ENCODE data around the gene CSAG2. TPM values are rescaled to one million over a fixed set of nuclear protein-coding genes. Genes with fewer than 3 reads are reported as not detected.
"Not testable (repeated sequence)": the region's sequence is repeated elsewhere in the genome, so short reads cannot be mapped to it uniquely, and the experiment has no call there.

CSAG2 gene, protein sequence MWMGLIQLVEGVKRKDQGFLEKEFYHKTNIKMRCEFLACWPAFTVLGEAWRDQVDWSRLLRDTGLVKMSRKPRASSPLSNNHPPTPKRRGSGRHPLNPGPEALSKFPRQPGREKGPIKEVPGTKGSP
- total RNA-seq: not detected
- long read RNA-seq: 0 reads

DNA sequence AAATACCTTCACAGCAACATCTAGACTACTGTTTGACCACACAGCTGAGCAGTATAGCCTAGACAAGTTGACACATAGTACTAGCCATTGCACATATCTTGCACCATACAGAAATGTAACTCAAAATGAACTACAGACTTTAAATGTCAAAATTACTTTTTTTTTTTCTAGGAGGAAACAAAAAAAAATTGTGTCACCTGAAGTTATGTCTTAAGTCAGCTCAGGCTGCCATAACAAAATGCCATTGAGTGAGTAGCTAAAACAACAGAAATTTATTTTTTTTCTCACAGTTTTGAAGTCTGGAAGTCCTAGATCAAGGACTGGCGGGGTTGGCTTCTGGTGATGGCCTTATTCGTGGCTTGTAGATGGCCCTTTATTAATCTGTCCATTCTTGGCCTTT lies at the start of gene CSAG2:
Gene CSAG2, minus strand, starts transcription at position 101 of the 400 bp plus-strand sequence. CDS start 161 bp downstream, outside the sequence.
- ATAC-seq; DNase-seq; H3K4me1 ChIP-seq; H3K36me3 ChIP-seq; H3K27ac ChIP-seq; H3K9me3 ChIP-seq; H3K4me3 ChIP-seq; H3K27me3 ChIP-seq (ENCODE audit: low read depth); intact Hi-C loops (cut with DNase I): not testable (repeated sequence)

DNA sequence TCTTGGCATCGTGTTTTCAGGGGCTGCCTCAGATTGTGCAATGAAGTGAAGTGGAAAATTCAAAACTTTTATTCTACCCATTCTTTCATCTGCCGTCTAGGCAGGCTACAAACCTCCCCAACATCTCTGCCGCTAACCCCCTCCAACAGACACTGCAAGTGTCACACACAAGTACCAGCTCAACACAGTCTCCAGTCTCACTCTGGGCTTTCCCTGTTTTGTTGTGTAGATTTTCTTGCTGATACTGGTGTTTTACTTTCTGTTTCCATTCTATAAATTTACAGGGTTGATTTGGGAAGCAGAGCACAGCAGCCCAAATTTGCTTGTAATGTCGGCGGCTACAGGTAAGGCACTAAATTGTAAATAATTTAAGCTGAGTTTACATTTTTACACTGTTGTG lies 45.8 kb upstream of the CSAG2 start:
- H3K4me3 ChIP-seq; H3K4me1 ChIP-seq; ATAC-seq; intact Hi-C loops (cut with DNase I); H3K27me3 ChIP-seq (ENCODE audit: low read depth); H3K27ac ChIP-seq; H3K36me3 ChIP-seq; H3K9me3 ChIP-seq; DNase-seq: not testable (repeated sequence)

DNA sequence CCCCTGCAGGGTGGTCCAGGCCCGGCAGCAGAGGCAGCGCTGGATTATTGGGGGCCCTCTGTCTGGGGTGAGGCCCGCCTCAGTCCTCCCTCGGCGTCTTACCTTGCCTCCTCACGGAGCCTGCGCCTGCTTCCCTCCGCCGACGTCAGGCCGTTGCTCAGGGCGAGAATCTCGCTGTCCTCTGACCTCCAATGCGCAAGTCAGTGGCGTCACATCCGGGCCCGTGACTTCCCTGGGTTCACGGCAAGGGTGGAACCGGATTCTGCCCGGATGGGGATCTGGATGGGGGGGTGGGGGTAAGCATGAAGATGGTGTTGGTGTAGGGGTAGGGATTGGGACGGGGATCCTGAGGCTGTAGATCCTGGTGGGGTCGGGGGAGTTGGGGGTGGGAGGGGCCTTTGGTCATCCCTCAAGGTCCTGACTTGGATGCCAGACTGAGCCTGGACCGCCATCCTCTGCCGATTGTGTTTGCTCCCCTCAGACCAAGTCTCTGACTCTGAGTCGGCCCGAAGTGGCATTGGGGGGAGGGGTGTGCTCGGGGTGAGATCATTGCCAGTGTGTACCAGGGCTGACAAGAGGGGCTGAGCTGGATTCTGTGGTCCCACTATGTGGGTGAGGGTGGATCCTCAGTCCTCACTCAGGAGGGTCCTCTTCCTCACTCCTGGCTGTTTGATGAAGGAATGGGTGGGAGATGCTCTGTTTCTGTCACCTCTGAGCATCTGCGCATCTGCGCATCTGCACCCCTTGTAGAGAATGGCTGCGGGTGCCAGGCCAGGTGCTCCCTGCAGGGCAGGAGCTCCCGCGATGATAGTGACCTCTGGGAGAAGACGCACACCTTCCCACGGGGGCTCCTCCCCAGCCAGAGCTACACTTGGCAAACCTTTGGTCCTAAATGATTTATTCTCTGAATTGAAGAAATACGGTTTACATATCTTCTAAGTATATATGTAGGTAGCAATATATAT lies 44.9 kb upstream of the CSAG2 start, which contains the start of gene MAGEA2:
Gene MAGEA2, minus strand, starts transcription at position 157 of the 965 bp plus-strand sequence. CDS start 2,479 bp downstream, outside the sequence.
- H3K27ac ChIP-seq; ATAC-seq; H3K9me3 ChIP-seq; H3K36me3 ChIP-seq; DNase-seq; H3K27me3 ChIP-seq (ENCODE audit: low read depth); H3K4me3 ChIP-seq; H3K4me1 ChIP-seq; intact Hi-C loops (cut with DNase I): not testable (repeated sequence)

DNA sequence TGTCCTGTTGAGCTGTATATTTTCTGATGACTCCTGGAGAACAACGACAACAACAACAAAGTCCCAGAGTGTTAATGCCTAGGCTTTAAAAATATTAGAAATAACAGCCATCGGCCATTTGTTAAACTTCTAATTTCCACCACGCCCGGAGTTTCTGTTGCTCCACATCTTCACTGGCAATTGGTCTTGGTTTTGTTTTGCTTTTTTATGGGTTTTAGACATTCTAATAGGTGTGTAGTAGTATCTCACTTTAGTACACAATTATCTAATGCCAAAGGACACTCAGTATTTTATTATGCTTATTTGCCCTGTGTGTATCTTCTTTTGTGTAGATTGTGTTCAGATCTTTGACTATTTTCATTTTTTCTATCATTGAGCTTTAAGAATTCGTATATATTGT lies 29.5 kb upstream of the CSAG2 start:
- no peaks in the 10 kb centered on the region for H3K27me3 ChIP-seq (ENCODE audit: low read depth)
- no peak for DNase-seq
- no peaks in the 10 kb centered on the region for H3K36me3 ChIP-seq
- TF ChIP-seq, protein P1, sequence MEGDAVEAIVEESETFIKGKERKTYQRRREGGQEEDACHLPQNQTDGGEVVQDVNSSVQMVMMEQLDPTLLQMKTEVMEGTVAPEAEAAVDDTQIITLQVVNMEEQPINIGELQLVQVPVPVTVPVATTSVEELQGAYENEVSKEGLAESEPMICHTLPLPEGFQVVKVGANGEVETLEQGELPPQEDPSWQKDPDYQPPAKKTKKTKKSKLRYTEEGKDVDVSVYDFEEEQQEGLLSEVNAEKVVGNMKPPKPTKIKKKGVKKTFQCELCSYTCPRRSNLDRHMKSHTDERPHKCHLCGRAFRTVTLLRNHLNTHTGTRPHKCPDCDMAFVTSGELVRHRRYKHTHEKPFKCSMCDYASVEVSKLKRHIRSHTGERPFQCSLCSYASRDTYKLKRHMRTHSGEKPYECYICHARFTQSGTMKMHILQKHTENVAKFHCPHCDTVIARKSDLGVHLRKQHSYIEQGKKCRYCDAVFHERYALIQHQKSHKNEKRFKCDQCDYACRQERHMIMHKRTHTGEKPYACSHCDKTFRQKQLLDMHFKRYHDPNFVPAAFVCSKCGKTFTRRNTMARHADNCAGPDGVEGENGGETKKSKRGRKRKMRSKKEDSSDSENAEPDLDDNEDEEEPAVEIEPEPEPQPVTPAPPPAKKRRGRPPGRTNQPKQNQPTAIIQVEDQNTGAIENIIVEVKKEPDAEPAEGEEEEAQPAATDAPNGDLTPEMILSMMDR (IDR thresholded peaks at IDR 0.05): no peak
- H3K4me3 ChIP-seq: no peak overlapping the region
- no peaks in the 10 kb centered on the region for H3K9me3 ChIP-seq
- no peak overlapping the region for H3K27ac ChIP-seq
- intact Hi-C loops (cut with DNase I): no loop called here
- ATAC-seq: no peak
- H3K4me1 ChIP-seq: no peaks in the 10 kb centered on the region

DNA sequence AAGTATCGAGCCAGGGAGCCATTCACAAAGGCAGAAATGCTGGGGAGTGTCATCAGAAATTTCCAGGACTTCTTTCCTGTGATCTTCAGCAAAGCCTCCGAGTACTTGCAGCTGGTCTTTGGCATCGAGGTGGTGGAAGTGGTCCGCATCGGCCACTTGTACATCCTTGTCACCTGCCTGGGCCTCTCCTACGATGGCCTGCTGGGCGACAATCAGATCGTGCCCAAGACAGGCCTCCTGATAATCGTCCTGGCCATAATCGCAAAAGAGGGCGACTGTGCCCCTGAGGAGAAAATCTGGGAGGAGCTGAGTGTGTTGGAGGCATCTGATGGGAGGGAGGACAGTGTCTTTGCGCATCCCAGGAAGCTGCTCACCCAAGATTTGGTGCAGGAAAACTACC lies 27.5 kb upstream of the CSAG2 start:
- H3K4me3 ChIP-seq; intact Hi-C loops (cut with DNase I): not testable (repeated sequence)

DNA sequence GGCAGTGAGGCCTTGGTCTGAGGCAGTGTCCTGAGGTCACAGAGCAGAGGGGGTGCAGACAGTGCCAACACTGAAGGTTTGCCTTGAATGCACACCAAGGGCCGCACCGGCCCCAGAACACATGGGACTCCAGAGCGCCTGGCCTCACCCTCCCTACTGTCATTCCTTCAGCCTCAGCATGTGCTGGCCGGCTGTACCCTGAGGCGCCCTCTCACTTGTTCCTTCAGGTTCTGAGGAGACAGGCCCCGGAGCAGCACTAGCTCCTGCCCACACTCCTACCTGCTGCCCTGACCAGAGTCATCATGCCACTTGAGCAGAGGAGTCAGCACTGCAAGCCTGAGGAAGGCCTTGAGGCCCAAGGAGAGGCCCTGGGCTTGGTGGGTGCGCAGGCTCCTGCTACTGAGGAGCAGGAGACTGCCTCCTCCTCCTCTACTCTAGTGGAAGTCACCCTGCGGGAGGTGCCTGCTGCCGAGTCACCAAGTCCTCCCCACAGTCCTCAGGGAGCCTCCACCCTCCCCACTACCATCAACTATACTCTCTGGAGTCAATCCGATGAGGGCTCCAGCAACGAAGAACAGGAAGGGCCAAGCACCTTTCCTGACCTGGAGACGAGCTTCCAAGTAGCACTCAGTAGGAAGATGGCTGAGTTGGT lies 26.9 kb upstream of the CSAG2 start:
- Histone ChIP-seq H3K9me3 (no peaks in the 10 kb centered on the region), H3K4me3 (no peak overlapping the region), H3K4me1 (no peaks in the 10 kb centered on the region), H3K27me3 (ENCODE audit: low read depth) (no peaks in the 10 kb centered on the region), H3K27ac (no peak overlapping the region), H3K36me3 (no peaks in the 10 kb centered on the region)
- ATAC-seq (no peak), DNase-seq (no peak)
- TF ChIP-seq, protein P1 (IDR thresholded peaks at IDR 0.05): no peak
- intact Hi-C loops (cut with DNase I): no loop called here

More for the DNA sequence above, 27.5 kb upstream of the CSAG2 start:
- H3K4me1 ChIP-seq; DNase-seq; H3K36me3 ChIP-seq; H3K9me3 ChIP-seq; H3K27ac ChIP-seq; H3K27me3 ChIP-seq (ENCODE audit: low read depth); ATAC-seq: not testable (repeated sequence)

DNA sequence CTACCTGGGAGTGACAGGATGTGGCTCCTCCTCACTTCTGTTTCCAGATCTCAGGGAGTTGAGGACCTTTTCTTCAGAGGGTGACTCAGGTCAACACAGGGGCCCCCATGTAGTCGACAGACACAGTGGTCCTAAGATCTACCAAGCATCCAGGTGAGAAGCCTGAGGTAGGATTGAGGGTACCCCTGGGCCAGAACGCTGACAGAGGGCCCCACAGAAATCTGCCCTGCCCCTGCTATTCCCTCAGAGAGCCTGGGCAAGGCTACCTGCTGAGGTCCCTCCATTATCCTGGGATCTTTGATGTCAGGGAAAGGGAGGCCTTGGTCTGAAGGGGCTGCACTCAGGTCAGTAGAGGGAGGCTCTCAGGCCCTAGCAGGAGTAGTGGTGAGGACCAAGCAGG lies 26.0 kb upstream of the CSAG2 start:
- Histone ChIP-seq H3K4me3 (no peak overlapping the region), H3K27ac (no peak overlapping the region), H3K36me3 (no peaks in the 10 kb centered on the region), H3K27me3 (ENCODE audit: low read depth) (no peaks in the 10 kb centered on the region), H3K9me3 (no peaks in the 10 kb centered on the region), H3K4me1 (no peaks in the 10 kb centered on the region)
- intact Hi-C loops (cut with DNase I): no loop called here
- TF ChIP-seq, protein P1 (IDR thresholded peaks at IDR 0.05): no peak
- DNase-seq (no peak), ATAC-seq (no peak)

DNA sequence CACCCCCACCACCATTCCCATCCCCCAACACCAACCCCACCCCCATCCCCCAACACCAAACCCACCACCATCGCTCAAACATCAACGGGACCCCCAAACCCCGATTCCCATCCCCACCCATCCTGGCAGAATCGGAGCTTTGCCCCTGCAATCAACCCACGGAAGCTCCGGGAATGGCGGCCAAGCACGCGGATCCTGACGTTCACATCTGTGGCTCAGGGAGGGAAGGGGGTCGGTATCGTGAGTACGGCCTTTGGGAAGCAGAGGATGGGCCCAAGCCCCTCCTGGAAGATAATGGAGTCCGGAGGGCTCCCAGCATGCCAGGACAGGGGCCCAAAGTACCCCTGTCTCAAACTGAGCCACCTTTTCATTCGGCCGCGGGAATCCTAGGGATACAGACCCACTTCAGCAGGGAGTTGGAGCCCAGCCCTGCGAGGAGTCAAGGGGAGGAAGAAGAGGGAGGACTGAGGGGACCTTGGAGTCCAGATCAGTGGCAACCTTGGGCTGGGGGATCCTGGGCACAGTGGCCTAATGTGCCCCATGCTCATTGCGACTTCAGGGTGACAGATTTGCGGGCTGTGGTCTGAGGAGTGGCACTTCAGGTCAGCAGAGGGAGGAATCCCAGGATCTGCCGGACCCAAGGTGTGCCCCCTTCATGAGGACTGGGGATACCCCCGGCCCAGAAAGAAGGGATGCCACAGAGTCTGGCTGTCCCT lies 25.2 kb upstream of the CSAG2 start:
- H3K36me3 ChIP-seq; intact Hi-C loops (cut with DNase I); DNase-seq; H3K27ac ChIP-seq; H3K27me3 ChIP-seq (ENCODE audit: low read depth); ATAC-seq; H3K4me1 ChIP-seq; H3K9me3 ChIP-seq; H3K4me3 ChIP-seq: not testable (repeated sequence)

Data from lower lobe of right lung (tissue), 2 donors.